Stimulated activated CD8-positive, alpha-beta memory T cell treated with anti-CD3 and anti-CD28 coated beads, Interleukin-7, amount 100 ng/mL, for 4 hours (primary cell): Measurements from ENCODE around the gene EPHA10.

Experiments used
- DNase-seq, 2 donors: peaks; one replicate each; pipeline ENCODE4 v3.0.0-alpha.2; 2020; ENCODE audit warnings: low read depth in 2 of 2

Gene EPHA10

DNA sequence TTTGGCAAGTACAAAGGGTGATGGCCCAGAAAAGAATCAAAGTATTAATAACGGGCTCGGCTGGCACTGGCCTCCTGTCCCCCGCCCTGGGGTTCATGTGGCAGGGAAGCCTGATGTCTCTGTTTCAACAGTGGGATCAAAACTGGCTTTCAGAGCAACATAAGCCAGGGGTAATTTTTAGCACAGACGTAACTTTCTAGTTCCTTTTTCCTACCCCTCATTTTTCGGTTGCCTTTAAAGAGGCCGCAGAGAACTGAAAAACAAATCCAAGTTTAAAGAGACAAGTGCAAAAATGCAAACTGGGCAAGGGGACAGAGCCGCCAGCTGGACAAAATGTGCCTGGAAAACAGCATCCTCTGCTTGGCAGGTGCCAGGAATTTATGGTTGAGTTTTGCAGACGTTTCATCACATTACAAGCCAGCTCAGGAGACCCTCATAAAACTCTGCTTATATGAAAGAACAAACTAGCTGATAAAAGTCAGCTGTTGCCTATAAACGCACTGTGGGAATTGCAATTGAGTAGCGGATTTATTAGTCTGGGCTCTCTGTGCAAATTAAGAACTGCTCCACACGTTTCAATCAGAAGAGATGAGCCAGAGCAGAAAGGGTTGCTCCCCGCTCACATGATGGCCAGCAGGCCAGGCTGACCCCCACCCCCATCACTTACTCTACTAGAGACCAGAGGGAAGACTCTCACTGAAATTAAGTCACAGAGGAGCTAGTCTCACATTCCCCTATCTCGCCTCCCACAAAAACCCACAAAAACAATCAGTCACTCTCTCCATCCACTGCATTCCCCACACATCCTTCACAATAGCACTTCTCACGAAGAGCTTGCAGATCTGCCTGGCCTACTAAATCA, 88.4 kb downstream of the EPHA10 start:
- no peak for DNase-seq

DNA sequence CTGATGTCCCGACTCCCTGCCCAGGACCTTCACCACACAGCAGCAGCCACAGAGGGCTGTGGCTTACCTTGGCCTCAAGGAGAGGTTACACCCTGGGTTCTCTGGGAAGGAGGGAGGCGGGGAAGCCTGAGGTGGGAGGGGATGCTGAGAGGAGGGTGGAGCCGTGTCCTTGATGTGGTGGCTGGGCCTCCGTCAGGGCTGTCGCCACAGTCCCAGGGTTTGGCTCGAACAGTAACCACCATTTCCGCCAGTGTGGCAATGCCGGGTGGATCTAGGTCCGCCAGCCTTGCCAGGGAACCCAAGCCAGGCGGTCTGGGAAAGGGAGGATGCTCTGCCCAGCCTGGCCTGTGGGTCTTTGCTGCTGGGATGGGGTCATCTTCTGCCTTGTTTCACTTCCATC, 91.0 kb downstream of the EPHA10 start:
- no peak for DNase-seq

DNA sequence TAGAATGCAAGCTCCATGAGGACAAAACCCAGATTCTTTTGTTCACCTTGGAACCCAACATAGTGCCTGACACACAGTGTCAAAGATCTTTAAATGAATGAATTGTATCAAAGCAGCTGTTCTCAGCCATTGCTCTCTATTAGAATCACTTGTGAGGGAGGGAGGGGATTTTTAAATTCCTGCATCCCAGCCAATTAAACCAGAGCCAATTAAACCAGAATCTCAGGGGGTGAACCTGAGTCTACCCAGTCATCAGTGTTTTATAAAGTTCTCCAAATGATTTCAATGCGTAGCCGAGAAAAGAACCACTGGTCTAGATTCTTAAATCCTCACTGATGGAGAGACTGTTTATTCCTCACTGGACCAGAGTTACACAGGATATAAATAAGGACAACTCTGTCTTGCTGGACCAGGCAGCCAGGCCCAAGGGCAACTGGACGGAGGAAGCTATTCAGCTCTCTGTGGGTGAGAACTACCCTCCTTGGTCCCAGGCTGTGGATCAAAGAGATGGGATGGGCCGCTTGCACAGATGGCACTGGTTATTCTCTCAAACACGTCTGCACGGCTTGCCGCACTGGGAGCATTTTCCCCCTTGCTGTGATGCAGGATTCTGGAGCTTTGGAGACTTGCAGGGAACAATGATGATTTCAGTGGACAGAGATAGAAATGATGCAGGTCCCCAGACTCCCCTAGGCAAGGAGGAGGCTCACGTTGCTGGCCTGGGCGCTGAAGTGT, 92.6 kb downstream of the EPHA10 start:
- DNase-seq = no peak

DNA sequence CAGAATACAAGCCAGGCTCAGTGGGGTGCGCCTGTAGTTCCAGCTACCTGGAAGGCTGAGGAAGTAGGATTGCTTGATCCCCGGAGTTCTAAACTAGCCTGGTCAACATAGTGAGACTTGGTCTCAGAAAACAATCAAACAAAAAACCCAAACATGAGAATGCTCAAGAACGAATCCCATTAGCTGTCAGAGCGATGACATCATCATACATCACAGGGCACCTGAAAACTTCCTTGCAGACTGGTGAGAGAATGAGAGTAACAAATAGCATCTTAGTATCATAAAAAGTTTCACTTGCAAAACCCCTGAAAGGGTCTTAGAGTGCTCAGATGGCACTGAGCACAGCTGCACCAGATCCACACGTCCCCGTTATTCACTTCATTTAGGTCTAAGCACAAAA, 93.7 kb downstream of the EPHA10 start:
- DNase-seq = no peak

DNA sequence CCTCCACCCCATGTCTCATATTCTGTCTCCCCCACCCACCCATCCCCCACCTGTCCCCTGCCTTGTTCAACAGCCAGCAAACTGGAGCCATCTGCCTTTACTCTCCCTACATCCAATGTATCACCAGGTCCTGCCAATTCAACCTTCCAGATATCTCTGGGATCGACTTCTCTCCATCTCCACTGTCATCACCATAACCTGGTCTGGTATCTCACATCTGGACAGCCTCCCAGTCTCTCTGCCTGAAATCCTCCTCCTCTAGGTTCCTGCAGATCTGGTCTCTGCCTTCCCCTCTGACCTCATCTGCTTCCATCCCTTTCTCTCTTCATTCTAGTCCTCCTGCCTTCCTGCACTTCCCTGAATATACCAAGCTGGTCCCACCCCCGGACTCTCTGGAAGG, 94.8 kb downstream of the EPHA10 start:
- DNase-seq = no peak

DNA sequence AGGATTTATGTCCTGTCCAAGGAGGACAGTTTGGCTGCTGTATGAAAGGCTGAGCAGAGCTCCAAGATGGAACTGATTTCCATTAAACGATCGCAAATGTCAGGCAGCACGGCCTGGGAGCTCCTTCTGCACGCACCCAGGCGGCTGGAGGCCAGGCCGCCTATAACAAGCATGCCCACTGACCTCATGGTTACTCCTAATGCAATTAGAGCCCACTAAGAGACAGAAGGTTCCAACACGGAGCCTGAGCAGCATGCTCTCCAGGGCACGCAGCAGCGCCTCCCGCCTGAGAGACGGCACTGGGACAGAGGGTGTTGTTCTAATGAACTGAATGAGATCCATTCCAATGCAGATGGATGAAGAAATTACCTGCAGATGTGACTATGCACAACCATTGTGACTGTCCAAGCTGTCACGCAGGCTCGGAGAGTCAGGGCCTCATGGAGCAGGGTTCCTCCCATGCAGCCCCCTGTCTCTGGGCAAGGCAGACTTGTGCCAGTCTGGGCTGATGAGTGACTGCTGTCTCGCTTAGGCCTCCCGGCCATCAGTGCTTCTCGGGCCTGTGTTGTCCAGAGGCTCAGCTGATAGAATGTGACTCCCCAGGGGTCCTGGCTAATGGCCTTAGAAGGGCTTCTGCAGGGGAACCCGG, 97.8 kb downstream of the EPHA10 start:
- DNase-seq = no peak

DNA sequence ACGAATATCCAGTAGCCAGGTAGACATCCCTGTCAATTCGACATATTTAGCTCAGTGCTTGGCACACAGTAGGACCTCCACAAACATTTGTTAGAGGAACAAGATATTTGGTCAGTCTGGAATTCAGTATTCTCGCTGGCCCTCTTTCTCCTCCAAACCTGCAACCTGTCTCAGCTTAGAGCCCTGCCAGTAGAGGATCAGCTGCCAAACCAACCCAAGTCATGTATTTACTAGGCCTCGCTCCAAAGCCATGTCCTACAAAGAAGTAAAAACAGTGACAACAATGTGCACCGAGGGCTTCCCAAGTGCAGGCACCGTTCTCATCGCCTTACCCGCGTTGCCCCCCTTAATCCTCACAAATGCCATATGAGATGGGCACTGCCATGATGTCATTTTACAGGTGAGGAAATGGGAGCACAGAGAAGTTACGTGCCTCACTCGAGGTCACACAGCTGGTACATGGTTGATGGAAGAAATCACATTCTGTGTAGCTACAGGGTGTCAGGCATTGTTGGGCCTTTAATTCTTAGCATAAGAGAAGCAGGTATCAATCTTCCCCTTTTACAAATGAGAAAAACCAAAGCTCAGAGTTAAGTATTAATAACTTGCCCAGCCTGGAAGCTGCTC, 98.6 kb downstream of the EPHA10 start:
- DNase-seq = no peak
